DMS79 treated with DMSO at 0.1 percent for 48 hours (cell line): ENCODE data around the gene MYO1F.
A peak's percentile ranks its signal among the peaks of the same experiment; 100 is the strongest.
"Not testable (repeated sequence)": the region's sequence is repeated elsewhere in the genome, so short reads cannot be mapped to it uniquely, and the experiment has no call there.

Experiments used
- DNase-seq: peaks from one replicate; lab custom pipeline; 2025; lab: John Stamatoyannopoulos, UW

The MYO1F gene

GRCh38 chr19:8600064-8600463, 22.8 kb upstream of the MYO1F start:
- no peak for DNase-seq

- no peak for DNase-seq
Measured at GRCh38 chr19:8596168-8596567, 18.9 kb upstream of the MYO1F start.

- no peak for DNase-seq
Measured at GRCh38 chr19:8595651-8596050, 18.4 kb upstream of the MYO1F start.

GRCh38 chr19:8593931-8594330, 16.7 kb upstream of the MYO1F start:
- DNase-seq = no peak

- DNase-seq = peak; percentile 8
Measured at GRCh38 chr19:8592231-8593009, 15.2 kb upstream of the MYO1F start.

GRCh38 chr19:8589177-8589714, 12.0 kb upstream of the MYO1F start:
- DNase-seq = no peak

GRCh38 chr19:8585894-8586750, 8.9 kb upstream of the MYO1F start:
- DNase-seq = no peak

GRCh38 chr19:8584965-8585893, 8.0 kb upstream of the MYO1F start:
- DNase-seq = no peak

GRCh38 chr19:8580710-8581281, 3.6 kb upstream of the MYO1F start:
- DNase-seq = peak; percentile 55

GRCh38 chr19:8578642-8579265, 1.5 kb upstream of the MYO1F start:
- DNase-seq = peak; percentile 9

- no peak for DNase-seq
Measured at GRCh38 chr19:8577741-8578140, 499 bp upstream of the MYO1F start.

GRCh38 chr19:8576273-8576993, 809 bp downstream of the MYO1F start:
- no peak for DNase-seq

GRCh38 chr19:8575467-8575997, 1.7 kb downstream of the MYO1F start:
- no peak for DNase-seq

GRCh38 chr19:8574619-8574922, 2.7 kb downstream of the MYO1F start:
- DNase-seq = not testable (repeated sequence)

GRCh38 chr19:8573316-8573715, 3.9 kb downstream of the MYO1F start:
- no peak for DNase-seq

- DNase-seq = no peak
Measured at GRCh38 chr19:8571006-8571411, 6.2 kb downstream of the MYO1F start.

GRCh38 chr19:8569066-8569771, 8.0 kb downstream of the MYO1F start:
- no peak for DNase-seq

- no peak for DNase-seq
Measured at GRCh38 chr19:8567522-8568172, 9.6 kb downstream of the MYO1F start.

- DNase-seq = no peak
Measured at GRCh38 chr19:8566855-8567254, 10.4 kb downstream of the MYO1F start.
